ENCODE results near the gene RBBP8. TPM values are rescaled to one million over a fixed set of nuclear protein-coding genes. Genes with fewer than 3 reads are reported as not detected.

The RBBP8 gene
- total and polyA plus RNA-seq, 7 experiments from 2014 or later = 0.59 to 55.8 (median 2.2) TPM

- Mint-ChIP-seq H3K36me3 (no peaks in the 10 kb centered on the region), H3K4me1 (no peaks in the 10 kb centered on the region), H3K27me3 (peaks cover 0 to 18% (median 0%) of the 10 kb centered on the region in 5 donors), H3K27ac (no peak overlapping the region), H3K4me3 (no peak overlapping the region), H3K9me3 (no peaks in the 10 kb centered on the region)
- ATAC-seq (no peak), DNase-seq (no peak)
- CTCF ChIA-PET = interaction anchor here (0.6 to 1.1 kb wide), 3 partner anchors 58 to 463 kb away, joined by 3 read pairs; no protein-coding TSS in a partner anchor
- intact Hi-C loops (cut with micrococcal nuclease) = no loop called here
- no peaks in the 10 kb centered on the region for H3K9me3 ChIP-seq (ENCODE audit: control insufficient read depth in 2 of 3, low read length in 3 of 3)
- no peaks in the 10 kb centered on the region for H3K36me3 ChIP-seq (ENCODE audit: control insufficient read depth in 2 of 3, insufficient read depth in 3 of 3, low read length in 3 of 3)
- H3K27ac ChIP-seq (ENCODE audit: low read depth, low read length) = no peak overlapping the region
- no peak overlapping the region for H3K4me3 ChIP-seq (ENCODE audit: low read length)
- H3K4me1 ChIP-seq (ENCODE audit: control insufficient read depth in 2 of 2, insufficient read depth in 2 of 2, low read length in 2 of 2) = no peaks in the 10 kb centered on the region
- H3K27me3 ChIP-seq (ENCODE audit: control insufficient read depth in 2 of 2, insufficient read depth in 2 of 2, low read length in 2 of 2) = no peaks in the 10 kb centered on the region
- POLR2A ChIA-PET = interaction anchor here (0.8 kb wide), 1 partner anchor 9 kb away, joined by 5 read pairs; the partner anchor contains the start of gene RBBP8
These were observed 8.5 kb upstream of the RBBP8 start for GRCh38 chr18:22924589-22924988.

- H3K9me3 Mint-ChIP-seq = no peaks in the 10 kb centered on the region
- DNase-seq (no peak), ATAC-seq (no peak)
- no peaks in the 10 kb centered on the region for H3K27me3 ChIP-seq (ENCODE audit: control insufficient read depth in 2 of 2, insufficient read depth in 2 of 2, low read length in 2 of 2)
- H3K4me1 ChIP-seq (ENCODE audit: control insufficient read depth in 2 of 2, insufficient read depth in 2 of 2, low read length in 2 of 2) = no peaks in the 10 kb centered on the region
- no peak overlapping the region for H3K27ac Mint-ChIP-seq
- intact Hi-C loops (cut with micrococcal nuclease) = no loop called here
- peaks cover 0 to 12% (median 0%) of the 10 kb centered on the region in 5 donors for H3K27me3 Mint-ChIP-seq
- no peaks in the 10 kb centered on the region for H3K36me3 Mint-ChIP-seq
- H3K4me1 Mint-ChIP-seq = no peaks in the 10 kb centered on the region
- ChIA-PET POLR2A (no interaction called here), CTCF (no interaction called here)
- H3K4me3 Mint-ChIP-seq = no peak overlapping the region
- H3K27ac ChIP-seq (ENCODE audit: low read depth, low read length) = no peak overlapping the region
- no peak overlapping the region for H3K4me3 ChIP-seq (ENCODE audit: low read length)
- H3K9me3 ChIP-seq (ENCODE audit: control insufficient read depth in 2 of 3, low read length in 3 of 3) = no peaks in the 10 kb centered on the region
- no peaks in the 10 kb centered on the region for H3K36me3 ChIP-seq (ENCODE audit: control insufficient read depth in 2 of 3, insufficient read depth in 3 of 3, low read length in 3 of 3)
These were observed 6.7 kb upstream of the RBBP8 start for GRCh38 chr18:22926454-22926853.

DNA sequence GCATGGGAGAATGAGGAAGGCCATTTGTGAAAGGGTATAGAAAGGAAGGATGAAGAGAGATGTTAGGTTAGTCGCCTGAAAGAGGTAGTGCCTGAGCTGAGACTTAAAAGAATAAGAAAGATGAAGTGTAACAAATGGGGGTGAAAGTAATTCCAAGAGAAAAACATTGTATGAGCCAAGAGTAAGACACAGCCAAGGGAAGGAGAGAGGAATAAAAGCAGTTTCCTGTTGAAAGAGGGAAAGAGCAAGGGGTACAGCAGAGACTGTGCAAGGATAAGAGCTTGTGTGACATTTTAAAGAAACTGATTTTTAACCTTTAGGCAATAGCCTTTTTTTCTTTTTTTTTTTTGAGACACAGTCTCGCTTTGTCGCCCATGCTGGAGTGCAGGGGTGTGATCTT is 4.8 kb upstream of the RBBP8 start:
- Mint-ChIP-seq H3K9me3 (no peaks in the 10 kb centered on the region), H3K4me1 (peaks cover 0 to 8% (median 5%) of the 10 kb centered on the region in 7 donors), H3K27ac (no peak overlapping the region), H3K27me3 (peaks cover 0 to 11% (median 0%) of the 10 kb centered on the region in 5 donors), H3K4me3 (no peak overlapping the region), H3K36me3 (no peaks in the 10 kb centered on the region)
- POLR2A ChIA-PET = no interaction called here
- Histone ChIP-seq H3K36me3 (ENCODE audit: control insufficient read depth in 2 of 3, insufficient read depth in 3 of 3, low read length in 3 of 3) (no peaks in the 10 kb centered on the region), H3K9me3 (ENCODE audit: control insufficient read depth in 2 of 3, low read length in 3 of 3) (no peaks in the 10 kb centered on the region), H3K4me3 (ENCODE audit: low read length) (no peak overlapping the region), H3K27ac (ENCODE audit: low read depth, low read length) (no peak overlapping the region), H3K4me1 (ENCODE audit: control insufficient read depth in 2 of 2, insufficient read depth in 2 of 2, low read length in 2 of 2) (no peaks in the 10 kb centered on the region), H3K27me3 (ENCODE audit: control insufficient read depth in 2 of 2, insufficient read depth in 2 of 2, low read length in 2 of 2) (no peaks in the 10 kb centered on the region)
- intact Hi-C loops (cut with micrococcal nuclease) = no loop called here
- CTCF ChIA-PET = interaction anchor here (0.8 to 6.4 kb wide), 4 partner anchors 10 to 467 kb away, joined by 3 to 60 read pairs (median 11); no protein-coding TSS in a partner anchor
- ATAC-seq (no peak), DNase-seq (no peak)

GRCh38 chr18:22930089-22930713 is 2.9 kb upstream of the RBBP8 start:
- H3K36me3 ChIP-seq (ENCODE audit: control insufficient read depth in 2 of 3, insufficient read depth in 3 of 3, low read length in 3 of 3) = no peaks in the 10 kb centered on the region
- no peaks in the 10 kb centered on the region for H3K9me3 Mint-ChIP-seq
- DNase-seq = peak; percentile 34 to 76 (median 63)
- H3K4me1 Mint-ChIP-seq = peaks cover 7 to 19% (median 12%) of the 10 kb centered on the region in 7 donors
- no peak overlapping the region for H3K27ac ChIP-seq (ENCODE audit: low read depth, low read length)
- no peaks in the 10 kb centered on the region for H3K27me3 ChIP-seq (ENCODE audit: control insufficient read depth in 2 of 2, insufficient read depth in 2 of 2, low read length in 2 of 2)
- ChIA-PET POLR2A (no interaction called here), CTCF (interaction anchor here (0.9 to 6.4 kb wide), 4 partner anchors 48 to 481 kb away, joined by 4 to 60 read pairs (median 10); no protein-coding TSS in a partner anchor)
- H3K4me1 ChIP-seq (ENCODE audit: control insufficient read depth in 2 of 2, insufficient read depth in 2 of 2, low read length in 2 of 2) = no peaks in the 10 kb centered on the region
- peaks cover 0 to 5% (median 0%) of the 10 kb centered on the region in 5 donors for H3K27me3 Mint-ChIP-seq
- H3K27ac Mint-ChIP-seq = no peak overlapping the region
- no peaks in the 10 kb centered on the region for H3K36me3 Mint-ChIP-seq
- intact Hi-C loops (cut with micrococcal nuclease) = loop anchor here (1.0 to 10.0 kb wide), 12 partner anchors 53 to 1495 kb away; partner anchors contain the start of genes IMPACT (in 1 of the 2), NPC1 (in 1 of the 2) and RMC1 (in 1 of the 2)
- ATAC-seq = peak; percentile 71
- peak overlapping the region in 1 of 10 donors; percentile 41 for H3K4me3 Mint-ChIP-seq
- H3K4me3 ChIP-seq (ENCODE audit: low read length) = no peak overlapping the region
- no peaks in the 10 kb centered on the region for H3K9me3 ChIP-seq (ENCODE audit: control insufficient read depth in 2 of 3, low read length in 3 of 3)

GRCh38 chr18:22932885-22933205 is 283 bp upstream of the RBBP8 start:
- Mint-ChIP-seq H3K27ac (peak overlapping the region in 8 of 9 donors; percentile 9 to 92 (median 76)), H3K4me1 (peaks cover 7 to 34% (median 12%) of the 10 kb centered on the region in 7 donors), H3K36me3 (peaks cover 0 to 2% (median 0%) of the 10 kb centered on the region in 5 donors), H3K9me3 (no peaks in the 10 kb centered on the region), H3K27me3 (peaks cover 0 to 5% (median 0%) of the 10 kb centered on the region in 5 donors), H3K4me3 (peak overlapping the region; percentile 84 to 95 (median 90))
- Histone ChIP-seq H3K27ac (ENCODE audit: low read depth, low read length) (peak overlapping the region; percentile 86), H3K36me3 (ENCODE audit: control insufficient read depth in 2 of 3, insufficient read depth in 3 of 3, low read length in 3 of 3) (no peaks in the 10 kb centered on the region), H3K9me3 (ENCODE audit: control insufficient read depth in 2 of 3, low read length in 3 of 3) (no peaks in the 10 kb centered on the region), H3K27me3 (ENCODE audit: control insufficient read depth in 2 of 2, insufficient read depth in 2 of 2, low read length in 2 of 2) (no peaks in the 10 kb centered on the region), H3K4me1 (ENCODE audit: control insufficient read depth in 2 of 2, insufficient read depth in 2 of 2, low read length in 2 of 2) (no peaks in the 10 kb centered on the region), H3K4me3 (ENCODE audit: low read length) (peak overlapping the region; percentile 92)
- intact Hi-C loops (cut with micrococcal nuclease) = loop anchor here (1.0 to 10.0 kb wide), 11 partner anchors 121 to 1492 kb away; partner anchors contain the start of genes NPC1 (in 2 of the 2), RMC1 (in 2 of the 2), IMPACT (in 1 of the 2) and RIOK3 (in 1 of the 2)
- DNase-seq (no peak), ATAC-seq (no peak)
- ChIA-PET CTCF (interaction anchor here (1.1 to 6.4 kb wide), 2 partner anchors 50 to 426 kb away, joined by 5 to 60 read pairs; no protein-coding TSS in a partner anchor), POLR2A (interaction anchor here (1.0 kb wide), 1 partner anchor 8 kb away, joined by 5 read pairs; no protein-coding TSS in a partner anchor)

DNA sequence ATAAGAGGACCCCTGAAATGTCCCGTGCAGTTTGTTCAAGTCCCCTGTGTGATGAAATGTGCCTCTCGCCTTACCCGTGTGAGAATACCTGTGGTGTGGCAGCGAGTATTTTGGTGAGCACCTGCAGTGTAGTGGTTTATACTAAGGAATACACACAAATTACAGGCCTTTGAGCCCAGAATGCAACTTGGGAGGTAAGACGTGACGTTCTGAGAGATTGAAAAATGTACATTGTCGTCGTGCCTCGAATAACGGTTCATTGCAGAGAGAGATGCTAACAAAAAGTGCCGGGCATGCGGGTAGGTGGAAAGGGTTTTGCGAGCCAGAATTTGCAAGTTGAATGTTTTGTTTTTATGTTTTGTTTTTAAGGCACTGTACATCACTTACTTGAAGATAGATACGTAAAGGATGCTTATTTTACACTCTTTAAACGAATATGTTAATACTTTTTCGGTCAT is 867 bp downstream of the RBBP8 start:
- ATAC-seq = peak; percentile 40

More for the DNA sequence above, 867 bp downstream of the RBBP8 start:
- Histone ChIP-seq H3K9me3 (ENCODE audit: control insufficient read depth in 2 of 3, low read length in 3 of 3) (no peaks in the 10 kb centered on the region), H3K4me1 (ENCODE audit: control insufficient read depth in 2 of 2, insufficient read depth in 2 of 2, low read length in 2 of 2) (no peaks in the 10 kb centered on the region), H3K4me3 (ENCODE audit: low read length) (peak overlapping the region; percentile 92), H3K27me3 (ENCODE audit: control insufficient read depth in 2 of 2, insufficient read depth in 2 of 2, low read length in 2 of 2) (no peaks in the 10 kb centered on the region), H3K27ac (ENCODE audit: low read depth, low read length) (peak overlapping the region; percentile 86), H3K36me3 (ENCODE audit: control insufficient read depth in 2 of 3, insufficient read depth in 3 of 3, low read length in 3 of 3) (no peaks in the 10 kb centered on the region)
- Mint-ChIP-seq H3K4me1 (peaks cover 7 to 37% (median 12%) of the 10 kb centered on the region in 7 donors), H3K27ac (peak overlapping the region in 7 of 9 donors; percentile 67 to 92 (median 85)), H3K9me3 (no peaks in the 10 kb centered on the region), H3K4me3 (peak overlapping the region; percentile 84 to 97 (median 92)), H3K36me3 (peaks cover 0 to 5% (median 0%) of the 10 kb centered on the region in 5 donors), H3K27me3 (peaks cover 0 to 5% (median 0%) of the 10 kb centered on the region in 5 donors)
- ChIA-PET CTCF (interaction anchor here (6.4 kb wide), 1 partner anchor 49 kb away, joined by 60 read pairs; no protein-coding TSS in a partner anchor), POLR2A (interaction anchor here (1.0 kb wide), 1 partner anchor 9 kb away, joined by 5 read pairs; no protein-coding TSS in a partner anchor)
- no peak for DNase-seq
- intact Hi-C loops (cut with micrococcal nuclease) = loop anchor here (1.0 to 10.0 kb wide), 11 partner anchors 122 to 1491 kb away; partner anchors contain the start of genes NPC1 (in 2 of the 2), RMC1 (in 2 of the 2), IMPACT (in 1 of the 2) and RIOK3 (in 1 of the 2)
